GM19397 (cell line): Measurements from ENCODE around the gene ZNHIT3.

Experiments
- ATAC-seq: cut with Tn5 transposase; IDR thresholded peaks from one replicate; pipeline ENCODE4 v1.9.1; 2021; ENCODE audit warnings: mild to moderate bottlenecking, moderate library complexity; ENCODE audit not compliant: unreplicated experiment

The ZNHIT3 gene

GRCh38 chr17:36545077-36545464, 58.6 kb downstream of the ZNHIT3 start:
- ATAC-seq: peak; percentile 41
